Measurements from ENCODE around the gene GRIP1.

The GRIP1 gene

DNA sequence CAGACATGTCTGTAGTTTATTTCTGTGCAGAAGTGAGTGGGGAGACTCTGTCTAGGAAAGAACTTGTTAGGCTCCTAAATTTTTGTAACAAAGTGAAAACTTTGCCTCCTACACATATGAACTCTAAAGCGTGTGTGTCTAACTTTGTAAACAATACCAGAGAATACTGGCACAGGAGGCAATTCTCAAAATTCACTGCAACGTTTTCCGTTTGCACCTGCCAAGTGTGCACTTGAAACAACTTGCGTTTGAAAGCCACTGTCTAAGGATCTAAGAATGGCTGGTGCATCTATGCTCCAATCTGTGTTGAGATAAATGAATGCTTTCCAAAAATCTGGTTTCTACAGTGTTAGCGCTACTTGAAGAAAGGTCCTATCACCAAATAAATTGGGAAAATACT lies 15.3 kb downstream of the GRIP1 start:
- H3K4me2 ChIP-seq (ENCODE audit: low read length), result peak overlapping the region; percentile 82
- no peaks in the 10 kb centered on the region for H3K27me3 ChIP-seq (ENCODE audit: control insufficient read depth, low read length)
- H3K9me3 ChIP-seq (ENCODE audit: control insufficient read depth, insufficient read depth, low read length), result no peaks in the 10 kb centered on the region
- H4K20me1 ChIP-seq (ENCODE audit: control insufficient read depth, insufficient read depth, low read depth, low read length), result no peaks in the 10 kb centered on the region
- peaks cover 10% of the 10 kb centered on the region for H3F3A ChIP-seq (ENCODE audit: control insufficient read depth, insufficient read depth)
- H3K4me3 ChIP-seq (ENCODE audit: low read length), result peak overlapping the region; percentile 9; the same call in 1 of the 2 replicates
- TF ChIP-seq, protein P1, sequence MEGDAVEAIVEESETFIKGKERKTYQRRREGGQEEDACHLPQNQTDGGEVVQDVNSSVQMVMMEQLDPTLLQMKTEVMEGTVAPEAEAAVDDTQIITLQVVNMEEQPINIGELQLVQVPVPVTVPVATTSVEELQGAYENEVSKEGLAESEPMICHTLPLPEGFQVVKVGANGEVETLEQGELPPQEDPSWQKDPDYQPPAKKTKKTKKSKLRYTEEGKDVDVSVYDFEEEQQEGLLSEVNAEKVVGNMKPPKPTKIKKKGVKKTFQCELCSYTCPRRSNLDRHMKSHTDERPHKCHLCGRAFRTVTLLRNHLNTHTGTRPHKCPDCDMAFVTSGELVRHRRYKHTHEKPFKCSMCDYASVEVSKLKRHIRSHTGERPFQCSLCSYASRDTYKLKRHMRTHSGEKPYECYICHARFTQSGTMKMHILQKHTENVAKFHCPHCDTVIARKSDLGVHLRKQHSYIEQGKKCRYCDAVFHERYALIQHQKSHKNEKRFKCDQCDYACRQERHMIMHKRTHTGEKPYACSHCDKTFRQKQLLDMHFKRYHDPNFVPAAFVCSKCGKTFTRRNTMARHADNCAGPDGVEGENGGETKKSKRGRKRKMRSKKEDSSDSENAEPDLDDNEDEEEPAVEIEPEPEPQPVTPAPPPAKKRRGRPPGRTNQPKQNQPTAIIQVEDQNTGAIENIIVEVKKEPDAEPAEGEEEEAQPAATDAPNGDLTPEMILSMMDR (IDR thresholded peaks at IDR 0.05; ENCODE audit: low read depth, low read length, poor library complexity, severe bottlenecking), result no peak
- no peak for TF ChIP-seq EZH2phosphoT487 (IDR thresholded peaks at IDR 0.05; ENCODE audit: borderline replicate concordance, low read length)
- H3K4me1 ChIP-seq (ENCODE audit: control insufficient read depth, low read length), result peaks cover 72% of the 10 kb centered on the region
- H3K27ac ChIP-seq (ENCODE audit: low read depth, low read length), result no peak overlapping the region
- H3K36me3 ChIP-seq (ENCODE audit: control insufficient read depth, low read length), result no peaks in the 10 kb centered on the region
- peaks cover 5% of the 10 kb centered on the region; the same call in 1 of the 2 replicates for H3K79me2 ChIP-seq (ENCODE audit: control insufficient read depth, low read length)
- no peaks in the 10 kb centered on the region for H3K9me2 ChIP-seq (replicated peaks; ENCODE audit: control insufficient read depth, low read length)

DNA sequence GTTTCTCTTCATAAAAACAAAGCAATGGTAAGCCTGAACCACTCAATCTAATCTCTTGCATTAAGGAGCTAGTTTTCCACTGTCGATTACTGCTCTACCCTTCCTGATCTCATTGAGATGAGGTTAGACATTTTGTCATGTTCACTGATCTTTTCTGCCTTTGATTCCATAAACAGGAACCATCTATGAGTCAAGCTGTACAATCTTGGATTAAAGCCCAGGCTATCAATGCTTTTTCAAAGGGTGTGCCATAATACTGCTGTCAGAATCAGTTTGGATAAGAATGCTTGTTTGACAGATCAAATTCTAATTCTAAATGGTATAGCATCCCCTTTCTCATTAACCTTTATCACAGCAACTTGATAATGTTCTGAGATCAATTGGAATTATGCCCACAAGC lies 16.1 kb downstream of the GRIP1 start:
- Histone ChIP-seq H3K9me2 (replicated peaks; ENCODE audit: control insufficient read depth, low read length) (no peaks in the 10 kb centered on the region), H3K9me3 (ENCODE audit: control insufficient read depth, insufficient read depth, low read length) (no peaks in the 10 kb centered on the region), H3F3A (ENCODE audit: control insufficient read depth, insufficient read depth) (peaks cover 10% of the 10 kb centered on the region), H3K27ac (ENCODE audit: low read depth, low read length) (peak overlapping the region; percentile 78), H3K36me3 (ENCODE audit: control insufficient read depth, low read length) (no peaks in the 10 kb centered on the region), H3K4me3 (ENCODE audit: low read length) (peak overlapping the region; percentile 65), H3K79me2 (ENCODE audit: control insufficient read depth, low read length) (peaks cover 5% of the 10 kb centered on the region; the same call in 1 of the 2 replicates), H3K27me3 (ENCODE audit: control insufficient read depth, low read length) (no peaks in the 10 kb centered on the region), H3K4me1 (ENCODE audit: control insufficient read depth, low read length) (peaks cover 69% of the 10 kb centered on the region), H4K20me1 (ENCODE audit: control insufficient read depth, insufficient read depth, low read depth, low read length) (no peaks in the 10 kb centered on the region), H3K4me2 (ENCODE audit: low read length) (peak overlapping the region; percentile 82)
- TF ChIP-seq, protein P1 (IDR thresholded peaks at IDR 0.05; ENCODE audit: low read depth, low read length, poor library complexity, severe bottlenecking), result no peak
- no peak for TF ChIP-seq EZH2phosphoT487 (IDR thresholded peaks at IDR 0.05; ENCODE audit: borderline replicate concordance, low read length)

DNA sequence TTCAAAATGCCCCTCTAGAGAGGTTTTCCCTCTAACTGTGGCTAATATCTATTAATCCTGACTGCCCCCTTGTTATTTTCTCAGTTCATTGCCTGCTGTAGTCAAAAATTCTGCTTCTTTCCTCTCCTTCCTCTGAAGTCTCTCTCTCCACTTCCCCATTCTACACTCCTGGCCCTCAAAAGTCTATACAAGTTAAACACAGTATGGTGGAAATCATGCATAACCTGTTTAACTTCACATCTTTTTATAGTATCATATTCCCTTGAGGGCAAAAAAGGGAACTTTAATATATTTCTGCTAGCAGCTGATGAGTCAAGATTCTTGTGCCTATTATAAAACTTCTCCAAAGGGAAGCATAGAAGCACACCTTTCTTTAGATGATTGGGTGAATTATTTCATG lies 16.7 kb downstream of the GRIP1 start:
- peak overlapping the region; percentile 78 for H3K27ac ChIP-seq (ENCODE audit: low read depth, low read length)
- peaks cover 64% of the 10 kb centered on the region for H3K4me1 ChIP-seq (ENCODE audit: control insufficient read depth, low read length)
- peak overlapping the region; percentile 82 for H3K4me2 ChIP-seq (ENCODE audit: low read length)
- no peaks in the 10 kb centered on the region for H3K9me3 ChIP-seq (ENCODE audit: control insufficient read depth, insufficient read depth, low read length)
- H3K36me3 ChIP-seq (ENCODE audit: control insufficient read depth, low read length), result no peaks in the 10 kb centered on the region
- H3K27me3 ChIP-seq (ENCODE audit: control insufficient read depth, low read length), result no peaks in the 10 kb centered on the region
- H3K9me2 ChIP-seq (replicated peaks; ENCODE audit: control insufficient read depth, low read length), result no peaks in the 10 kb centered on the region
- no peaks in the 10 kb centered on the region for H4K20me1 ChIP-seq (ENCODE audit: control insufficient read depth, insufficient read depth, low read depth, low read length)
- TF ChIP-seq, protein P1 (IDR thresholded peaks at IDR 0.05; ENCODE audit: low read depth, low read length, poor library complexity, severe bottlenecking), result peak; percentile 12
- TF ChIP-seq EZH2phosphoT487 (IDR thresholded peaks at IDR 0.05; ENCODE audit: borderline replicate concordance, low read length), result no peak
- peaks cover 5% of the 10 kb centered on the region; the same call in 1 of the 2 replicates for H3K79me2 ChIP-seq (ENCODE audit: control insufficient read depth, low read length)
- H3K4me3 ChIP-seq (ENCODE audit: low read length), result peak overlapping the region; percentile 65
- peaks cover 10% of the 10 kb centered on the region for H3F3A ChIP-seq (ENCODE audit: control insufficient read depth, insufficient read depth)
